ENCODE results near the gene CHRM1. TPM values are rescaled to one million over a fixed set of nuclear protein-coding genes. Genes with fewer than 3 reads are reported as not detected.

CHRM1 gene
- total RNA-seq, 4 donors from 2014 or later: not detected

- 44 to 54% methylated on average over 11 of the region's 11 CpGs for WGBS, 2 donors
- Histone ChIP-seq H3K36me3 (peaks cover 16 to 58% (median 38%) of the 10 kb centered on the region in 3 donors), H3K4me3 (no peak overlapping the region), H3K4me1 (peaks cover 0 to 52% (median 10%) of the 10 kb centered on the region in 4 donors), H3K9me3 (no peaks in the 10 kb centered on the region), H3K27ac (peak overlapping the region in 3 of 4 donors; percentile 8 to 28 (median 27)), H3K27me3 (no peaks in the 10 kb centered on the region)
- TF ChIP-seq, protein P1, sequence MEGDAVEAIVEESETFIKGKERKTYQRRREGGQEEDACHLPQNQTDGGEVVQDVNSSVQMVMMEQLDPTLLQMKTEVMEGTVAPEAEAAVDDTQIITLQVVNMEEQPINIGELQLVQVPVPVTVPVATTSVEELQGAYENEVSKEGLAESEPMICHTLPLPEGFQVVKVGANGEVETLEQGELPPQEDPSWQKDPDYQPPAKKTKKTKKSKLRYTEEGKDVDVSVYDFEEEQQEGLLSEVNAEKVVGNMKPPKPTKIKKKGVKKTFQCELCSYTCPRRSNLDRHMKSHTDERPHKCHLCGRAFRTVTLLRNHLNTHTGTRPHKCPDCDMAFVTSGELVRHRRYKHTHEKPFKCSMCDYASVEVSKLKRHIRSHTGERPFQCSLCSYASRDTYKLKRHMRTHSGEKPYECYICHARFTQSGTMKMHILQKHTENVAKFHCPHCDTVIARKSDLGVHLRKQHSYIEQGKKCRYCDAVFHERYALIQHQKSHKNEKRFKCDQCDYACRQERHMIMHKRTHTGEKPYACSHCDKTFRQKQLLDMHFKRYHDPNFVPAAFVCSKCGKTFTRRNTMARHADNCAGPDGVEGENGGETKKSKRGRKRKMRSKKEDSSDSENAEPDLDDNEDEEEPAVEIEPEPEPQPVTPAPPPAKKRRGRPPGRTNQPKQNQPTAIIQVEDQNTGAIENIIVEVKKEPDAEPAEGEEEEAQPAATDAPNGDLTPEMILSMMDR (IDR thresholded peaks at IDR 0.05): no peak
- TF ChIP-seq POLR2A (IDR thresholded peaks at IDR 0.05) (no peak), EP300 (IDR thresholded peaks at IDR 0.05) (no peak)
- no peak for DNase-seq (ENCODE audit: low spot score in 2 of 2)
These were observed 31.4 kb downstream of the CHRM1 start for GRCh38 chr11:62889484-62890437.

- Histone ChIP-seq H3K9me3 (no peaks in the 10 kb centered on the region), H3K36me3 (peaks cover 16 to 64% (median 38%) of the 10 kb centered on the region in 3 donors), H3K27me3 (no peaks in the 10 kb centered on the region), H3K27ac (peak overlapping the region in 3 of 4 donors; percentile 8 to 28 (median 27)), H3K4me3 (no peak overlapping the region), H3K4me1 (peaks cover 0 to 58% (median 14%) of the 10 kb centered on the region in 4 donors)
- no peak for DNase-seq (ENCODE audit: low spot score in 2 of 2)
- no peak for TF ChIP-seq EP300 (IDR thresholded peaks at IDR 0.05)
- TF ChIP-seq POLR2A (IDR thresholded peaks at IDR 0.05): no peak
- TF ChIP-seq, protein P1 (IDR thresholded peaks at IDR 0.05): no peak
- 58 to 59% methylated on average over 2 of the region's 2 CpGs for WGBS, 2 donors
These were observed 32.1 kb downstream of the CHRM1 start for GRCh38 chr11:62889126-62889483.

DNA sequence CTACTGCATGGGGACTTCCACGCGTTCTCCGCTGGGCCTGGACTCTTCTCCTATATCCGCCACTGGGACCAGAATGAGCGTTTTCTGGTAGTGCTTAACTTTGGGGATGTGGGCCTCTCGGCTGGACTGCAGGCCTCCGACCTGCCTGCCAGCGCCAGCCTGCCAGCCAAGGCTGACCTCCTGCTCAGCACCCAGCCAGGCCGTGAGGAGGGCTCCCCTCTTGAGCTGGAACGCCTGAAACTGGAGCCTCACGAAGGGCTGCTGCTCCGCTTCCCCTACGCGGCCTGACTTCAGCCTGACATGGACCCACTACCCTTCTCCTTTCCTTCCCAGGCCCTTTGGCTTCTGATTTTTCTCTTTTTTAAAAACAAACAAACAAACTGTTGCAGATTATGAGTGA lies 32.8 kb downstream of the CHRM1 start:
- TF ChIP-seq, protein P1 (IDR thresholded peaks at IDR 0.05): no peak
- TF ChIP-seq POLR2A (IDR thresholded peaks at IDR 0.05) (no peak), EP300 (IDR thresholded peaks at IDR 0.05) (no peak)
- no peak for DNase-seq (ENCODE audit: low spot score in 2 of 2)
- no peaks in the 10 kb centered on the region for H3K9me3 ChIP-seq
- no peak overlapping the region for H3K4me3 ChIP-seq
- H3K27ac ChIP-seq: no peak overlapping the region
- peaks cover 0 to 65% (median 20%) of the 10 kb centered on the region in 4 donors for H3K4me1 ChIP-seq
- H3K27me3 ChIP-seq: no peaks in the 10 kb centered on the region
- peaks cover 16 to 71% (median 38%) of the 10 kb centered on the region in 3 donors for H3K36me3 ChIP-seq
- WGBS, 2 donors: 88 to 89% methylated on average over 14 of the region's 14 CpGs

GRCh38 chr11:62885137-62885750 lies 35.9 kb downstream of the CHRM1 start:
- no peaks in the 10 kb centered on the region for H3K9me3 ChIP-seq
- peak overlapping the region in 1 of 4 donors; percentile 39 for H3K27ac ChIP-seq
- WGBS, 2 donors: 89 to 91% methylated on average over 11 of the region's 11 CpGs
- peaks cover 0 to 80% (median 31%) of the 10 kb centered on the region in 4 donors for H3K4me1 ChIP-seq
- no peak overlapping the region for H3K4me3 ChIP-seq
- no peak for DNase-seq (ENCODE audit: low spot score in 2 of 2)
- H3K36me3 ChIP-seq: peaks cover 16 to 77% (median 43%) of the 10 kb centered on the region in 3 donors
- TF ChIP-seq POLR2A (IDR thresholded peaks at IDR 0.05) (no peak), EP300 (IDR thresholded peaks at IDR 0.05) (no peak)
- TF ChIP-seq, protein P1 (IDR thresholded peaks at IDR 0.05): no peak
- H3K27me3 ChIP-seq: no peaks in the 10 kb centered on the region

All from tibial nerve (tissue), 4 donors.